ENCODE data around the gene FGF16. TPM values are rescaled to one million over a fixed set of nuclear protein-coding genes. Genes with fewer than 3 reads are reported as not detected.

The FGF16 gene
- total and polyA plus RNA-seq, 2 donors from 2014 or later, result 0.25 TPM; not detected in 1

DNA sequence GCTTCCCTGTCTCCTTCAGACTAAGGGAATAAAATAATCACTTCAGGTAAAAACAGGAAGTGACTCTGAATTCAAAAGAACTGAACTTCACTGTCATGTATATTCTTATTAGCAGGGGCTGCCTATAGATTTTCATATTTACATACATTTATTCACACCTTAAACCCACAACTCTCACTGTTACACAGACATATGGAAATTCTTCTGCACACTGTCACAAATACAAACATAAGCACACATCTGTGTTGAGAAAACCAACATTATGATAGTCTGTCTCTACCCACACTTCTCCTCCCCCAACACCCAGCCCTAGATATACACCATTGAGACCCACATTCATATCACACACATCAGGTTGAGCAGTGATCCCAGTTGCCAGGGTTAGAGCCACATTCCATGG lies 5.7 kb upstream of the FGF16 start:
- H3K4me1 ChIP-seq (ENCODE audit: control insufficient read depth in 2 of 3, insufficient read depth in 2 of 3, low read depth in 1 of 3, low read length in 3 of 3), result no peaks in the 10 kb centered on the region
- H3K9me3 ChIP-seq (ENCODE audit: control insufficient read depth in 2 of 3, insufficient read depth in 1 of 3, low read length in 3 of 3), result no peaks in the 10 kb centered on the region
- no peak overlapping the region for H3K27ac ChIP-seq (ENCODE audit: low read depth in 2 of 2, low read length in 2 of 2)
- TF ChIP-seq, protein P1, sequence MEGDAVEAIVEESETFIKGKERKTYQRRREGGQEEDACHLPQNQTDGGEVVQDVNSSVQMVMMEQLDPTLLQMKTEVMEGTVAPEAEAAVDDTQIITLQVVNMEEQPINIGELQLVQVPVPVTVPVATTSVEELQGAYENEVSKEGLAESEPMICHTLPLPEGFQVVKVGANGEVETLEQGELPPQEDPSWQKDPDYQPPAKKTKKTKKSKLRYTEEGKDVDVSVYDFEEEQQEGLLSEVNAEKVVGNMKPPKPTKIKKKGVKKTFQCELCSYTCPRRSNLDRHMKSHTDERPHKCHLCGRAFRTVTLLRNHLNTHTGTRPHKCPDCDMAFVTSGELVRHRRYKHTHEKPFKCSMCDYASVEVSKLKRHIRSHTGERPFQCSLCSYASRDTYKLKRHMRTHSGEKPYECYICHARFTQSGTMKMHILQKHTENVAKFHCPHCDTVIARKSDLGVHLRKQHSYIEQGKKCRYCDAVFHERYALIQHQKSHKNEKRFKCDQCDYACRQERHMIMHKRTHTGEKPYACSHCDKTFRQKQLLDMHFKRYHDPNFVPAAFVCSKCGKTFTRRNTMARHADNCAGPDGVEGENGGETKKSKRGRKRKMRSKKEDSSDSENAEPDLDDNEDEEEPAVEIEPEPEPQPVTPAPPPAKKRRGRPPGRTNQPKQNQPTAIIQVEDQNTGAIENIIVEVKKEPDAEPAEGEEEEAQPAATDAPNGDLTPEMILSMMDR (IDR thresholded peaks at IDR 0.05; ENCODE audit: borderline replicate concordance, extremely low read depth, insufficient read depth), result no peak
- no peak overlapping the region for H3K9ac ChIP-seq (ENCODE audit: low read length in 3 of 3)
- DNase-seq, result no peak
- H3K27me3 ChIP-seq (ENCODE audit: control insufficient read depth, insufficient read depth, low read length), result peaks cover 5% of the 10 kb centered on the region
- H3K36me3 ChIP-seq (ENCODE audit: control insufficient read depth in 2 of 3, insufficient read depth in 3 of 3, low read length in 3 of 3), result no peaks in the 10 kb centered on the region
- intact Hi-C loops (cut with DNase I), result no loop called here
- no peak overlapping the region for H3K4me3 ChIP-seq (ENCODE audit: low read length in 3 of 3)
- FAIRE-seq, result no peak

DNA sequence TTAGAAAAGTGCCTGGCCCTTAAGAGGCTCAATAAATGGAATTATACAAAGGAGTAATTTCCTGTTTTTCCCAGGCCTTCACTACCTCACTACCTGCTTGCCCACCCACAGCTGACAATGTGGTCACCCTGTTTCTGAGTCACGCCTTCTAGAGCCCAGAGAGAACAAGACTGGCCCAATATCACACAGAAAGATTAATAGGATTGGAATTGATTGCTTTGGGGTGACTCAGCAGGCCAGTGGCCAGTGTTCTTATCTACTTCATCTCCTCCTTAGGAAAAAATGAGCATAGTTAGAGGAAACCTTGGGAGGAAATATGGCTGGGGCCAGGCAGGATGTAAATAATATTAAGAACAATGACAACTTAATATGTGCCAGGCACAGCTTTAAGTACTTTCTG lies 4.5 kb upstream of the FGF16 start:
- TF ChIP-seq, protein P1 (IDR thresholded peaks at IDR 0.05; ENCODE audit: borderline replicate concordance, extremely low read depth, insufficient read depth), result no peak
- DNase-seq, result no peak
- FAIRE-seq, result no peak
- peaks cover 5% of the 10 kb centered on the region for H3K27me3 ChIP-seq (ENCODE audit: control insufficient read depth, insufficient read depth, low read length)
- no peaks in the 10 kb centered on the region for H3K4me1 ChIP-seq (ENCODE audit: control insufficient read depth in 2 of 3, insufficient read depth in 2 of 3, low read depth in 1 of 3, low read length in 3 of 3)
- no peaks in the 10 kb centered on the region for H3K9me3 ChIP-seq (ENCODE audit: control insufficient read depth in 2 of 3, insufficient read depth in 1 of 3, low read length in 3 of 3)
- intact Hi-C loops (cut with DNase I), result no loop called here
- no peaks in the 10 kb centered on the region for H3K36me3 ChIP-seq (ENCODE audit: control insufficient read depth in 2 of 3, insufficient read depth in 3 of 3, low read length in 3 of 3)
- H3K9ac ChIP-seq (ENCODE audit: low read length in 3 of 3), result no peak overlapping the region
- H3K27ac ChIP-seq (ENCODE audit: low read depth in 2 of 2, low read length in 2 of 2), result no peak overlapping the region
- H3K4me3 ChIP-seq (ENCODE audit: low read length in 3 of 3), result no peak overlapping the region

DNA sequence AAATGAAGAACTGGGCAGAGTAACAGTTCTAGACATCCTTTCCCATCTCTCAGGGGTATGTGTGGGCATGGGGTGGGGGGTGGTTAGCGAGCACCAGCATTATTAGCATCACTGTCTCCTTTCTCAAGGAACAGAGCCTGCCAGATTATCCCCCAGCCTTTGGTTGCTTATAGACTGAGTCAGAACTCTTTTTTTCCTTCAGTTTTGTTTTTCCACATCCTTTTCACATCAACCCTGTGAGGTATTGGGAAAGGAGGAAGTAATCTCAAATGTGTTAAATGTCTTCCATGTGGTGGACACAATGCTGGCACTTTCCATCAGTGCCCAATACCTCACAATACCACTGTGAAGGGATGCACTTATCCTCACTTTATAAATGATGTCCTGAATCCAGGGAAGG lies 3.1 kb upstream of the FGF16 start:
- intact Hi-C loops (cut with DNase I), result no loop called here
- no peak for FAIRE-seq
- Histone ChIP-seq H3K4me3 (ENCODE audit: low read length in 3 of 3) (no peak overlapping the region), H3K36me3 (ENCODE audit: control insufficient read depth in 2 of 3, insufficient read depth in 3 of 3, low read length in 3 of 3) (no peaks in the 10 kb centered on the region), H3K9ac (ENCODE audit: low read length in 3 of 3) (no peak overlapping the region), H3K9me3 (ENCODE audit: control insufficient read depth in 2 of 3, insufficient read depth in 1 of 3, low read length in 3 of 3) (no peaks in the 10 kb centered on the region), H3K27ac (ENCODE audit: low read depth in 2 of 2, low read length in 2 of 2) (no peak overlapping the region), H3K4me1 (ENCODE audit: control insufficient read depth in 2 of 3, insufficient read depth in 2 of 3, low read depth in 1 of 3, low read length in 3 of 3) (no peaks in the 10 kb centered on the region), H3K27me3 (ENCODE audit: control insufficient read depth, insufficient read depth, low read length) (peaks cover 5% of the 10 kb centered on the region)
- DNase-seq, result no peak
- TF ChIP-seq, protein P1 (IDR thresholded peaks at IDR 0.05; ENCODE audit: borderline replicate concordance, extremely low read depth, insufficient read depth), result no peak

DNA sequence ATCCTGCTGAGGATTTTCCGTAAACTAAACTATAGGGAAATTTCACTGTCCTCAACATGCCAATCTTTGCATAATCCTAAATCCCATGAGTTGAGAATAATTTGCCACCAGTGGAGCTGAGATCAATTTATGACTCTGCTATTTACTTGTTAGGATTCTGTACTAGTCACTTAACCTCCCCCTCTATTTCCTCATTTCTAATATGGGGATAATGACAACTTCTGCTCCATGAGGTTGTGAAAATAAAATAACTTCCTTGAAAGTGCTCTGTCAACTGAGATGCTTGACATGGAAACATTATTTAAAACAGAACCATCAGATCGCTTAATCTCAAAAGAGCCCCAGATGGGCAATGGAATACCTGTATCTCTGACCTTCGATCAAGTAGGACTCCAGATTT lies 2.6 kb upstream of the FGF16 start:
- no peaks in the 10 kb centered on the region for H3K4me1 ChIP-seq (ENCODE audit: control insufficient read depth in 2 of 3, insufficient read depth in 2 of 3, low read depth in 1 of 3, low read length in 3 of 3)
- H3K9ac ChIP-seq (ENCODE audit: low read length in 3 of 3), result no peak overlapping the region
- no peak overlapping the region for H3K27ac ChIP-seq (ENCODE audit: low read depth in 2 of 2, low read length in 2 of 2)
- H3K9me3 ChIP-seq (ENCODE audit: control insufficient read depth in 2 of 3, insufficient read depth in 1 of 3, low read length in 3 of 3), result no peaks in the 10 kb centered on the region
- FAIRE-seq, result no peak
- H3K36me3 ChIP-seq (ENCODE audit: control insufficient read depth in 2 of 3, insufficient read depth in 3 of 3, low read length in 3 of 3), result no peaks in the 10 kb centered on the region
- H3K4me3 ChIP-seq (ENCODE audit: low read length in 3 of 3), result no peak overlapping the region
- intact Hi-C loops (cut with DNase I), result no loop called here
- peaks cover 5% of the 10 kb centered on the region for H3K27me3 ChIP-seq (ENCODE audit: control insufficient read depth, insufficient read depth, low read length)
- TF ChIP-seq, protein P1 (IDR thresholded peaks at IDR 0.05; ENCODE audit: borderline replicate concordance, extremely low read depth, insufficient read depth), result no peak
- no peak for DNase-seq

Measured in kidney (tissue), 14 donors.